Thoracic aorta (tissue), 2 donors: Measurements from ENCODE around the gene CAPS. TPM values are rescaled to one million over a fixed set of nuclear protein-coding genes. Genes with fewer than 3 reads are reported as not detected.
A peak's percentile ranks its signal among the peaks of the same experiment; 100 is the strongest.
"Not testable (repeated sequence)": the region's sequence is repeated elsewhere in the genome, so short reads cannot be mapped to it uniquely, and the experiment has no call there.

Experiments
- ATAC-seq: fragments of 150-250 bp; one replicate; pipeline ENCODE4 v1.8.0; 2017; ENCODE audit warnings: low read depth; ENCODE audit not compliant: insufficient number of reproducible peaks, low FRiP score
- DNase-seq: peaks from one replicate; pipeline ENCODE4 v3.0.0-alpha.2; 2020; ENCODE audit warnings: low spot score
- H3K27ac ChIP-seq, 2 donors: fragments of 200-600 bp; sonication (generic); 1 replicate in 1 of 2; 2 replicates in 1 of 2; pipeline ENCODE4 v1.5.1; 2016; ENCODE audit warnings: mild to moderate bottlenecking in 2 of 2, moderate library complexity in 2 of 2
- H3K27me3 ChIP-seq: fragments of 200-600 bp; sonication (generic); replicated peaks from 2 replicates; pipeline ENCODE4 v1.6.0; 2016; ENCODE audit warnings: mild to moderate bottlenecking; ENCODE audit not compliant: insufficient read depth
- H3K36me3 ChIP-seq: fragments of 200-600 bp; sonication (generic); one replicate; pipeline ENCODE4 v1.5.1; 2016
- H3K4me1 ChIP-seq, 2 donors: fragments of 200-600 bp; sonication (generic); 1 replicate in 1 of 2; 2 replicates in 1 of 2; pipeline versions ENCODE4 v1.5.1 to v1.6.0; 2016; ENCODE audit warnings: low read depth in 2 of 2, mild to moderate bottlenecking in 1 of 2; ENCODE audit not compliant: control insufficient read depth in 1 of 2
- H3K4me3 ChIP-seq: fragments of 200-600 bp; sonication (generic); 2 replicates; pipeline ENCODE4 v1.5.1; 2016; ENCODE audit warnings: mild to moderate bottlenecking
- H3K9me3 ChIP-seq: fragments of 200-600 bp; sonication (generic); 2 replicates; pipeline ENCODE4 v1.5.1; 2016
- CTCF ChIP-seq: fragments of 200-600 bp; sonication (generic); IDR thresholded peaks from one replicate; pipeline ENCODE4 v1.5.1; 2019; ENCODE audit warnings: antibody characterized with exemption
- total RNA-seq, 2 donors: library from RNA; depleted of rRNA; stranded (reverse); fragments of >200 nt; gene quantifications; one replicate each; pipeline versions ENCODE4 v1.1.0 to v1.2.3, GENCODE V29; 2016

Gene CAPS
- total RNA-seq, 2 donors from 2014 or later, result 8.5 to 48.7 TPM

GRCh38 chr19:5961969-5962945, 48.2 kb downstream of the CAPS start:
- no peaks in the 10 kb centered on the region for H3K36me3 ChIP-seq
- peak overlapping the region; percentile 32 for H3K4me3 ChIP-seq
- ATAC-seq (no peak), DNase-seq (no peak)
- no peak for TF ChIP-seq CTCF
- no peak overlapping the region for H3K27ac ChIP-seq
- no peaks in the 10 kb centered on the region for H3K27me3 ChIP-seq
- H3K9me3 ChIP-seq, result no peaks in the 10 kb centered on the region
- H3K4me1 ChIP-seq, result peaks cover 22 to 56% of the 10 kb centered on the region in 2 donors

- H3K27ac ChIP-seq, H3K4me3 ChIP-seq, H3K36me3 ChIP-seq, H3K9me3 ChIP-seq, H3K27me3 ChIP-seq, ATAC-seq, DNase-seq: not testable (repeated sequence)
- peaks cover 26 to 65% of the 10 kb centered on the region in 2 donors for H3K4me1 ChIP-seq
These were observed 49.2 kb downstream of the CAPS start for GRCh38 chr19:5963259-5963658.

GRCh38 chr19:5963855-5964254, 49.8 kb downstream of the CAPS start:
- Histone ChIP-seq H3K4me3 (no peak overlapping the region), H3K9me3 (no peaks in the 10 kb centered on the region), H3K27me3 (no peaks in the 10 kb centered on the region), H3K36me3 (no peaks in the 10 kb centered on the region), H3K27ac (no peak overlapping the region), H3K4me1 (peaks cover 31 to 70% of the 10 kb centered on the region in 2 donors)
- no peak for TF ChIP-seq CTCF
- DNase-seq, result no peak
- ATAC-seq, result no peak

GRCh38 chr19:5964816-5965565, 50.9 kb downstream of the CAPS start:
- Histone ChIP-seq H3K27me3 (no peaks in the 10 kb centered on the region), H3K36me3 (no peaks in the 10 kb centered on the region), H3K27ac (no peak overlapping the region), H3K4me1 (peaks cover 30 to 60% of the 10 kb centered on the region in 2 donors), H3K4me3 (no peak overlapping the region), H3K9me3 (no peaks in the 10 kb centered on the region)
- DNase-seq, result no peak
- no peak for ATAC-seq
- no peak for TF ChIP-seq CTCF

Other genes with a start within 250 kb of the CAPS start
- gene MICOS13, start 233.7 kb upstream of the CAPS start, total RNA-seq, result 10 to 100 TPM; 16.9 to 43.7 TPM
- 10 to 100 TPM in 1 of 2 donors, 1 to 10 TPM in 1; 7.5 to 11.6 TPM for gene HSD11B1L, start 233.2 kb upstream of the CAPS start, total RNA-seq
- 100 to 1,000 TPM; 274 to 397 TPM for gene RPL36, start 224.0 kb upstream of the CAPS start, total RNA-seq
- gene LONP1, start 194.1 kb upstream of the CAPS start, total RNA-seq, result 10 to 100 TPM; 52.8 to 82.8 TPM
- gene CATSPERD, start 193.6 kb upstream of the CAPS start, total RNA-seq, result under 1 TPM in 1 of 2 donors, not detected in 1; 0.41 TPM
- gene PRR22, start 129.5 kb upstream of the CAPS start, total RNA-seq, result 1 to 10 TPM; 1.1 to 1.3 TPM
- 10 to 100 TPM; 16.2 to 33.9 TPM for gene DUS3L, start 123.1 kb upstream of the CAPS start, total RNA-seq
- gene NRTN, start 109.2 kb upstream of the CAPS start, total RNA-seq, result not detected
- gene FUT6, start 74.6 kb upstream of the CAPS start, total RNA-seq, result not detected
- gene FUT3, start 62.8 kb upstream of the CAPS start, total RNA-seq, result not detected
- not detected for gene FUT5, start 43.7 kb upstream of the CAPS start, total RNA-seq
- gene NDUFA11, start 10.5 kb upstream of the CAPS start, total RNA-seq, result 100 to 1,000 TPM in 1 of 2 donors, 10 to 100 TPM in 1; 83.2 to 177 TPM
- gene VMAC, start 9.4 kb upstream of the CAPS start, total RNA-seq, result 10 to 100 TPM; 13.3 to 13.6 TPM
- 100 to 1,000 TPM in 1 of 2 donors, 10 to 100 TPM in 1; 51.4 to 101 TPM for gene RANBP3, start 63.9 kb downstream of the CAPS start, total RNA-seq
- gene RFX2, start 196.2 kb downstream of the CAPS start, total RNA-seq, result 10 to 100 TPM; 21.7 to 30.3 TPM
- 1 to 10 TPM in 1 of 2 donors, not detected in 1; 1.6 TPM for gene ACSBG2, start 221.4 kb downstream of the CAPS start, total RNA-seq